Esophagus squamous epithelium (tissue), 4 donors: ENCODE measurements around the gene TBC1D23.

Source experiments
- POLR2A ChIP-seq, 4 donors: fragments of 450-650 bp; IDR thresholded peaks; one replicate each; pipeline ENCODE4 v1.6.1; 2017; ENCODE audit warnings: antibody characterized with exemption in 4 of 4, mild to moderate bottlenecking in 4 of 4, moderate library complexity in 3 of 4
- TF ChIP-seq, protein P1 (sequence below), 6 experiments: fragments of 450-650 bp in 4 of 6; fragments of 200-600 bp in 2 of 6; sonication (generic) in 2 of 6; IDR thresholded peaks; one replicate each; pipeline ENCODE4 v1.5.1; 2016 to 2019; ENCODE audit warnings: antibody characterized with exemption in 6 of 6, mild to moderate bottlenecking in 4 of 6, moderate library complexity in 4 of 6

GRCh38 chr3:100354850-100355249, 94.1 kb downstream of the TBC1D23 start:
- TF ChIP-seq POLR2A (IDR thresholded peaks at IDR 0.05), result no peak
- TF ChIP-seq, protein P1, sequence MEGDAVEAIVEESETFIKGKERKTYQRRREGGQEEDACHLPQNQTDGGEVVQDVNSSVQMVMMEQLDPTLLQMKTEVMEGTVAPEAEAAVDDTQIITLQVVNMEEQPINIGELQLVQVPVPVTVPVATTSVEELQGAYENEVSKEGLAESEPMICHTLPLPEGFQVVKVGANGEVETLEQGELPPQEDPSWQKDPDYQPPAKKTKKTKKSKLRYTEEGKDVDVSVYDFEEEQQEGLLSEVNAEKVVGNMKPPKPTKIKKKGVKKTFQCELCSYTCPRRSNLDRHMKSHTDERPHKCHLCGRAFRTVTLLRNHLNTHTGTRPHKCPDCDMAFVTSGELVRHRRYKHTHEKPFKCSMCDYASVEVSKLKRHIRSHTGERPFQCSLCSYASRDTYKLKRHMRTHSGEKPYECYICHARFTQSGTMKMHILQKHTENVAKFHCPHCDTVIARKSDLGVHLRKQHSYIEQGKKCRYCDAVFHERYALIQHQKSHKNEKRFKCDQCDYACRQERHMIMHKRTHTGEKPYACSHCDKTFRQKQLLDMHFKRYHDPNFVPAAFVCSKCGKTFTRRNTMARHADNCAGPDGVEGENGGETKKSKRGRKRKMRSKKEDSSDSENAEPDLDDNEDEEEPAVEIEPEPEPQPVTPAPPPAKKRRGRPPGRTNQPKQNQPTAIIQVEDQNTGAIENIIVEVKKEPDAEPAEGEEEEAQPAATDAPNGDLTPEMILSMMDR (IDR thresholded peaks at IDR 0.05), result no peak
